ENCODE results near the gene TCEA2. TPM values are rescaled to one million over a fixed set of nuclear protein-coding genes. Genes with fewer than 3 reads are reported as not detected.
A peak's percentile ranks its signal among the peaks of the same experiment; 100 is the strongest.

TCEA2 gene
- polyA plus RNA-seq, 3 donors: 15.7 to 24.3 (median 16.0) TPM

- TF ChIP-seq, protein P1, sequence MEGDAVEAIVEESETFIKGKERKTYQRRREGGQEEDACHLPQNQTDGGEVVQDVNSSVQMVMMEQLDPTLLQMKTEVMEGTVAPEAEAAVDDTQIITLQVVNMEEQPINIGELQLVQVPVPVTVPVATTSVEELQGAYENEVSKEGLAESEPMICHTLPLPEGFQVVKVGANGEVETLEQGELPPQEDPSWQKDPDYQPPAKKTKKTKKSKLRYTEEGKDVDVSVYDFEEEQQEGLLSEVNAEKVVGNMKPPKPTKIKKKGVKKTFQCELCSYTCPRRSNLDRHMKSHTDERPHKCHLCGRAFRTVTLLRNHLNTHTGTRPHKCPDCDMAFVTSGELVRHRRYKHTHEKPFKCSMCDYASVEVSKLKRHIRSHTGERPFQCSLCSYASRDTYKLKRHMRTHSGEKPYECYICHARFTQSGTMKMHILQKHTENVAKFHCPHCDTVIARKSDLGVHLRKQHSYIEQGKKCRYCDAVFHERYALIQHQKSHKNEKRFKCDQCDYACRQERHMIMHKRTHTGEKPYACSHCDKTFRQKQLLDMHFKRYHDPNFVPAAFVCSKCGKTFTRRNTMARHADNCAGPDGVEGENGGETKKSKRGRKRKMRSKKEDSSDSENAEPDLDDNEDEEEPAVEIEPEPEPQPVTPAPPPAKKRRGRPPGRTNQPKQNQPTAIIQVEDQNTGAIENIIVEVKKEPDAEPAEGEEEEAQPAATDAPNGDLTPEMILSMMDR (IDR thresholded peaks at IDR 0.05): no peak
- H3K9me3 Mint-ChIP-seq: peaks cover 0 to 4% (median 2%) of the 10 kb centered on the region in 7 donors
- H3K9me3 ChIP-seq (replicated peaks in 1 of 2; ENCODE audit: control insufficient read depth in 1 of 2, insufficient read depth in 1 of 2, low read length in 2 of 2): no peaks in the 10 kb centered on the region
- intact Hi-C loops (cut with micrococcal nuclease): no loop called here
- peak overlapping the region in 1 of 2 donors; percentile 80 for H3K4me3 Mint-ChIP-seq
- H3K4me1 ChIP-seq (ENCODE audit: control insufficient read depth in 1 of 2, insufficient read depth in 2 of 2, low read length in 2 of 2): peaks cover 22 to 36% of the 10 kb centered on the region in 2 donors
- H4K20me1 ChIP-seq (ENCODE audit: insufficient read depth, low read length): no peaks in the 10 kb centered on the region
- DNase-seq: no peak
- H3K27ac Mint-ChIP-seq: peak overlapping the region in 1 of 7 donors; percentile 50
- peaks cover 14 to 33% of the 10 kb centered on the region in 2 donors for H3K36me3 ChIP-seq (replicated peaks in 1 of 2; ENCODE audit: control insufficient read depth in 1 of 2, insufficient read depth in 2 of 2, low read length in 2 of 2)
- H3K27ac ChIP-seq (ENCODE audit: low read depth in 1 of 2, low read length in 2 of 2): no peak overlapping the region
- H3K27me3 ChIP-seq (ENCODE audit: control insufficient read depth in 2 of 2, insufficient read depth in 2 of 2, low read length in 2 of 2): peaks cover 24 to 55% of the 10 kb centered on the region in 2 donors
- H3K27me3 Mint-ChIP-seq (ENCODE audit: low read depth in 3 of 3): peaks cover 50 to 63% (median 56%) of the 10 kb centered on the region in 3 donors
- H2AFZ ChIP-seq (ENCODE audit: insufficient read depth, low read depth, low read length, poor library complexity, severe bottlenecking): no peak overlapping the region
- no peak overlapping the region for H3K4me2 ChIP-seq (replicated peaks; ENCODE audit: extremely low read depth, low read length, poor library complexity, severe bottlenecking)
- peaks cover 24 to 29% of the 10 kb centered on the region in 2 donors for H3K36me3 Mint-ChIP-seq
- no peak overlapping the region for H3K4me3 ChIP-seq (replicated peaks in 1 of 3; ENCODE audit: low read depth in 2 of 3, low read length in 3 of 3)
- no peak overlapping the region for H3K9ac ChIP-seq (ENCODE audit: insufficient read depth, low read length, poor library complexity, severe bottlenecking)
- H3K4me1 Mint-ChIP-seq: peaks cover 19% of the 10 kb centered on the region
- no CpG with 5 or more reads among the region's 3 CpGs for WGBS (ENCODE audit: insufficient coverage)
- no peaks in the 10 kb centered on the region for H3K79me2 ChIP-seq (ENCODE audit: insufficient read depth, low read length)
Measured at GRCh38 chr20:64037199-64037497, 25.9 kb upstream of the TCEA2 start.

- peaks cover 0 to 4% (median 2%) of the 10 kb centered on the region in 7 donors for H3K9me3 Mint-ChIP-seq
- TF ChIP-seq, protein P1 (IDR thresholded peaks at IDR 0.05): no peak
- H3K27ac Mint-ChIP-seq: no peak overlapping the region
- H3K36me3 Mint-ChIP-seq: peaks cover 19 to 23% of the 10 kb centered on the region in 2 donors
- no peak overlapping the region for H3K27ac ChIP-seq (ENCODE audit: low read depth in 1 of 2, low read length in 2 of 2)
- H2AFZ ChIP-seq (ENCODE audit: insufficient read depth, low read depth, low read length, poor library complexity, severe bottlenecking): no peak overlapping the region
- H3K4me1 ChIP-seq (ENCODE audit: control insufficient read depth in 1 of 2, insufficient read depth in 2 of 2, low read length in 2 of 2): peaks cover 24 to 40% of the 10 kb centered on the region in 2 donors
- peak overlapping the region; percentile 76 for H3K4me2 ChIP-seq (replicated peaks; ENCODE audit: extremely low read depth, low read length, poor library complexity, severe bottlenecking)
- H3K4me3 ChIP-seq (replicated peaks in 1 of 3; ENCODE audit: low read depth in 2 of 3, low read length in 3 of 3): no peak overlapping the region
- H4K20me1 ChIP-seq (ENCODE audit: insufficient read depth, low read length): no peaks in the 10 kb centered on the region
- peaks cover 20% of the 10 kb centered on the region for H3K4me1 Mint-ChIP-seq
- H3K79me2 ChIP-seq (ENCODE audit: insufficient read depth, low read length): no peaks in the 10 kb centered on the region
- H3K36me3 ChIP-seq (replicated peaks in 1 of 2; ENCODE audit: control insufficient read depth in 1 of 2, insufficient read depth in 2 of 2, low read length in 2 of 2): peaks cover 9 to 27% of the 10 kb centered on the region in 2 donors
- H3K9ac ChIP-seq (ENCODE audit: insufficient read depth, low read length, poor library complexity, severe bottlenecking): no peak overlapping the region
- H3K27me3 ChIP-seq (ENCODE audit: control insufficient read depth in 2 of 2, insufficient read depth in 2 of 2, low read length in 2 of 2): peaks cover 24 to 56% of the 10 kb centered on the region in 2 donors
- H3K9me3 ChIP-seq (replicated peaks in 1 of 2; ENCODE audit: control insufficient read depth in 1 of 2, insufficient read depth in 1 of 2, low read length in 2 of 2): no peaks in the 10 kb centered on the region
- intact Hi-C loops (cut with micrococcal nuclease): loop anchor here (2.0 kb wide), 1 partner anchor 83 kb away; no protein-coding TSS in a partner anchor
- H3K27me3 Mint-ChIP-seq (ENCODE audit: low read depth in 3 of 3): peaks cover 51 to 68% (median 56%) of the 10 kb centered on the region in 3 donors
- no peak for DNase-seq
- H3K4me3 Mint-ChIP-seq: peak overlapping the region in 1 of 2 donors; percentile 80
- WGBS (ENCODE audit: insufficient coverage): 10% methylated on average over 28 of the region's 36 CpGs
Measured at GRCh38 chr20:64037498-64038213, 25.3 kb upstream of the TCEA2 start.

Measured in CD14-positive monocyte (primary cell).